Colon (tissue), 2 donors: ENCODE measurements around the gene MAN1C1.

Source experiments
- FAIRE-seq: peaks from 2 replicates; lab custom pipeline; 2012; peaks lifted over from hg19 to GRCh38; lab: Jason Lieb, UNC
- donor health status: control.
- donor health status: control.

MAN1C1 gene

GRCh38 chr1:25782608-25783201, 166.1 kb downstream of the MAN1C1 start:
- no peak for FAIRE-seq

- no peak for FAIRE-seq
These were observed 168.0 kb downstream of the MAN1C1 start for GRCh38 chr1:25784575-25785051.

- FAIRE-seq, result no peak
These were observed 168.9 kb downstream of the MAN1C1 start for GRCh38 chr1:25785333-25786067.

- no peak for FAIRE-seq
These were observed 170.5 kb downstream of the MAN1C1 start for GRCh38 chr1:25786887-25787759.

- FAIRE-seq, result no peak
These were observed 171.2 kb downstream of the MAN1C1 start for GRCh38 chr1:25787760-25788166.

GRCh38 chr1:25790472-25790871, 173.9 kb downstream of the MAN1C1 start:
- no peak for FAIRE-seq

- no peak for FAIRE-seq
These were observed 175.5 kb downstream of the MAN1C1 start for GRCh38 chr1:25792115-25792514.

GRCh38 chr1:25793585-25794170, 177.1 kb downstream of the MAN1C1 start:
- no peak for FAIRE-seq

- no peak for FAIRE-seq
These were observed 177.7 kb downstream of the MAN1C1 start for GRCh38 chr1:25794325-25794724.

GRCh38 chr1:25795211-25795610, 178.6 kb downstream of the MAN1C1 start:
- no peak for FAIRE-seq

GRCh38 chr1:25795946-25796810, 179.6 kb downstream of the MAN1C1 start:
- FAIRE-seq, result no peak

- no peak for FAIRE-seq
These were observed 180.3 kb downstream of the MAN1C1 start for GRCh38 chr1:25796811-25797458.

- FAIRE-seq, result no peak
These were observed 181.3 kb downstream of the MAN1C1 start for GRCh38 chr1:25797939-25798338.

GRCh38 chr1:25798666-25799351, 182.2 kb downstream of the MAN1C1 start:
- no peak for FAIRE-seq

GRCh38 chr1:25799352-25799934, 182.9 kb downstream of the MAN1C1 start:
- FAIRE-seq, result no peak

GRCh38 chr1:25799935-25800702, 183.5 kb downstream of the MAN1C1 start, which contains the start of gene SELENON:
SELENON (plus strand) TSS chr1:25800193; CDS start chr1:25800231, 38 bp downstream.
- no peak for FAIRE-seq

- no peak for FAIRE-seq
These were observed 184.2 kb downstream of the MAN1C1 start for GRCh38 chr1:25800703-25801377.

- no peak for FAIRE-seq
These were observed 186.3 kb downstream of the MAN1C1 start for GRCh38 chr1:25802915-25803314.
